Activated CD4-positive, alpha-beta T cell treated with anti-CD3 and anti-CD28 coated beads for 24 hours (primary cell): Measurements from ENCODE around the gene MKRN3.
"Not testable (repeated sequence)": the region's sequence is repeated elsewhere in the genome, so short reads cannot be mapped to it uniquely, and the experiment has no call there.

Experiments
- DNase-seq, 2 donors: peaks; one replicate each; pipeline ENCODE4 v3.0.0-alpha.2; 2020; ENCODE audit warnings: low read depth in 2 of 2

MKRN3 gene

DNA sequence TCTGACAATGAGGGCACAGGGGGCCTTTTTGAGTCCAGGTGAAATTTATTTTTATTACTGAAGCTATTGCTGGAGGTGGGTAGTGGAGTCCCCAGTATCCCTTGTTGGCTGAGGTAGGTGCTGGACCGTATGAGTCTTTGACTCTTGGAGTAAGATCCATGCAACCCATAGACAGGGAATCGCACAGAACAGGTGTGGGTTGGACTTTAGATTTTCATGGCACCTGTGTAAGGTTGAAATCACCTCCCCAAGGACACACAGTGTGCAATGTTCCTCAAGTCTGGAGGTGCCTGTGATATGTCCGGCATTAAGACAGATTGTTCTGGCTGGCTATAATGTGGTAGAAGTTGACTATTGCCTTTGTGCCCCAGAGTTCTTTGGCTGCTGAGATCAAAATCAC, 23.5 kb downstream of the MKRN3 start:
- no peak for DNase-seq

DNA sequence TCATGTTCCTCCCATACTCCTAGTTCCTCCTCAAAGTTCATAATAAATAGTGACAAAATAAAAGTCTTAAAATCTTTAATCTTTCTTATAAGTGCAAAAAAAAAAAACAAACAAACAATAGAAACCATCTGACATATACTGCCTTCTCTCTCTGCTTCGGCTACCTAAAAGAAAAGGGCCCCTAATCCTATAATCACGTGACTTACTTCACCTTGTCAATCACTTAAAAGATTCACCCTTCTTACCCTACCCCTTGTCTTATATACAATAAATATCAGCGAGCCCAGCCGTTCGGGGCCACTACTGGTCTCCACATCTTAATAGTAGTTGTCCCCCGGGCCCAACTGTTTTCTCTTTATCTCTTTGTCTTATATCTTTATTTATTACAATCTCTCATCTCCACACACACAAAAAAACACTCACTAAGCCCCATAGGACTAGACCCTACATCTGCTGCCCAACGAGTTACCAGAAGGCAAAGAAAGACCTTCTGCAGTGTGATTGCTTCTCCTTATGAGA, 28.8 kb downstream of the MKRN3 start:
- no peak for DNase-seq

DNA sequence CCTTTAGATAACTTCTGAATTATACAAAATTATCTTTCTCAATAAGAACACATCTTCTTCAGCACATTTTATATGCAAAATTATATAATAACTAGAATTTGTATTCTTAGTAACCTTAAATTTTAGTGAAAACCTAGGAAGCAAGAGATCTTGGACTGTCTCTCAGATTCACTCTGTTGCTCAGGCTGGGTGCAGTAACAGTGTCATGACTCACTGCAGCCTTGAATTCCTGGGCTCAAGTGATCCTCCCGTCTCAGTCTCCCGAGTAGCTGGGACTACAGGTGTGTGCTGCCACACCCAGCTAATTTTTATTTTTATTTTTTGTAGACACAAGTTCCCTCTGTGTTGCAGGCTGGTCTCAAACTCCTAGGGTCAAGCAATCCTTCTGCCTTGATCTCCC, 29.9 kb downstream of the MKRN3 start:
- DNase-seq, result no peak

DNA sequence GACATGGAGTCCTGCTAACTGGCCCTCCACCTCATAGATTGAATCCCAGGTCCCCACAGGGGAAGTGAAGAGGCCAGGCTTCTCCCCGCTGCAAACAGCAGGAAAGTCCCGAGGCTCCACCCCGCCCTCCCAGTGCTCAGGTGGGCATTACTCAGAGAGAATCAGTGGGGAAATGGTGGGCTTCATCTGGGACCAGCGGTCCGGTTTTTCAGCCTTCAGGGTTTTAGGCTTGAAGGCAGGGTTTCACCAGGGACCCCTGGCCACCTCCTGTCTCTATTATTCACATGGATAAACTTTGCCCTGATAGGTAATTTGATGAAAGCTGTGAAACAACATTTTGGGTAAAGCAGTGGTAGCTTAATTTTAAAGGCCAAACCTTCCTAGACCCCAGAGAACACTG, 31.3 kb downstream of the MKRN3 start:
- DNase-seq, result no peak

DNA sequence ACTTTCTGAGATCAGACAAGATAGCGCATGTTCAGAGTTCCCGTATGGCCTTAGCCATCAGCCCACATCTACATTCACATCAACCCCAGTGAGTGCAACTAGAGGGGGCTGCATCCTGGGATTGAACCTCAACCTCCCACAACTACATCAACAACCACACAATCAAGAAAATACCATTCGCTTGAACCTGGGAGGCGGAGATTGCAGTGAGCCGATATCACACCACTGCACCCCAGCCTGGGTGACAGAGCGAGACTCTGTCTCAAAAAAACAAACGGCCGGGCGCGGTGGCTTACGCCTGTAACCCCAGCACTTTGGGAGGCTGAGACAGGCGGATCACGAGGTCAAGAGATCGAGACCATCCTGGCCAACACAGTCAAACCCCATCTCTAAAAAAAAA, 31.8 kb downstream of the MKRN3 start:
- not testable (repeated sequence) for DNase-seq

DNA sequence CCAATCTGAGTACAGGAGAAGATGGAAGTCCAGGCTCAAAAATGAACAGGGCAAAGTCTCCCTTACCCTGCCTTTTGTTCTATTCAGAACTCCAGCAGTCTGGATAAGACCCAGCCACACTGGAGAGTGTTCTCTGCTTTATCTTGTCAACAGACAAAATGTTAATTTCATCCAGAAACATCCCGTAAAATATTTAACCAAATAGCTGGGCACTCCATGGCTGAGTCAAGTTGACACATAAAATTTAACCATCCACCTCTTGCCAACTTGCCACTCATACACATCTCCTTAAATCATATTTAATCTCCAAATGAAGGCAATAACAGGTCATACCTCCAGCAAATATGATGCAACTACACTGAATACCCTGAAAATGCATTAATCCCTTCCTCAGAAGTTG, 33.6 kb downstream of the MKRN3 start:
- DNase-seq, result no peak

DNA sequence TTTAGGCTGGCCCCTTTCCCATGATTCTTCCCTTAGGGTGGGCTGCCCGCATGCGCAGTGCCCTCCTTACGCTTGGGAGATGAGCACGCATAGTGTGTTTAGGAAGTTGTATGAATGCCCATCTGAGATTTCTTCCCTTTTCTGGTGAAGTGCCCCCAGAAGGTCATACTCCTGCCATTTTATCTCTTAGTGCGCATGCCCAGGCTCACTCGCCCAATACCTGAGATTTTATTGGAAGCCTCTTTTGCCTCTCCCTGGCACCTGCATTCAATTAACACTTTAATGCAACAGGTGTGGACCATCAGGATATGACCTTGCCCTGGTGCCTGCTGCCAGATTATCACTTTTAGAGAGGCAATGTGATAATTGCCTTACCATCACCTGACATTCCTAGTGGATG, 36.6 kb downstream of the MKRN3 start:
- DNase-seq, result no peak

DNA sequence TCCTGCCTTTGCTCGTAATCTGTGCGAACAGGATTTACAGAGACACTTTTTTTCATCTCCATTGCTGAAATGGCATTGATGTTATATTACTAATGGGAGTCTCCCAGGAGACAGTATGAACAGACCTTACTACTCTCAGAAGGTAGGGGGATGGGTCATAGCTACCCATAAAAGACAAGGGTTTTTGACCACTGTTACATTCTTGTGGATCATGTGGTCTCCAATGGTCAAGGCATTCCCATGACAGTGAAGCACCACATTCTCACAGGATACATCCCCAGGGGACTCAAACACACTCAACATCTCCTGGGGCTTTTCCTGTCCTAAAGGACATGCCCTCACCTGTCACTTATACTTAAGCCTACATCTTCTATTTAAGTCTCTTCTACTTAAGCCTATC, 40.8 kb downstream of the MKRN3 start:
- DNase-seq, result no peak

DNA sequence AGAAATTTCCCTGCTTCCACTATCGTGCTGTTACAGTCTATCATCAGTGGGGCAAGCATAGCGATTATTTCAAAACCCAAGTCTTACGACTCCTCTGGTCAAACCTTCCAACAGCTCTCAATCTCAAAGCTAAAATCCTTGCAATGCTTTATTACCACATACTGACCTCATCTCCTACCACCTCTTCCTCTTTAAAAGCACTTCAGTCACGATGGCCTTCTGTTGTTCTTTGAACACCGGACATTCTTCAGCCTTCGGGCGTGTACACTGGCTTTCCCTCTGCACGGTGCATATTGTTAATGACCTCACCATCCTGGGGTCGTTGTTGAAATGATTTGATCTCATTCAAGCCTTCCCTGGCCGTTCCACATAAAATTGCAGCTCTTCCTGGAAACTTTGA, 51.1 kb downstream of the MKRN3 start:
- DNase-seq, result no peak
